HG03432 (cell line): Measurements from ENCODE around the gene MYOM1.
"Not testable (repeated sequence)": the region's sequence is repeated elsewhere in the genome, so short reads cannot be mapped to it uniquely, and the experiment has no call there.

ENCODE experiments used
- ATAC-seq: cut with Tn5 transposase; IDR thresholded peaks from one replicate; pipeline ENCODE4 v1.9.1; 2021; ENCODE audit warnings: mild to moderate bottlenecking, moderate library complexity; ENCODE audit not compliant: unreplicated experiment

MYOM1 gene

GRCh38 chr18:3093624-3094337 lies 126.0 kb downstream of the MYOM1 start:
- ATAC-seq, result no peak

- no peak for ATAC-seq
Observed at GRCh38 chr18:3092727-3093126, 127.0 kb downstream of the MYOM1 start.

DNA sequence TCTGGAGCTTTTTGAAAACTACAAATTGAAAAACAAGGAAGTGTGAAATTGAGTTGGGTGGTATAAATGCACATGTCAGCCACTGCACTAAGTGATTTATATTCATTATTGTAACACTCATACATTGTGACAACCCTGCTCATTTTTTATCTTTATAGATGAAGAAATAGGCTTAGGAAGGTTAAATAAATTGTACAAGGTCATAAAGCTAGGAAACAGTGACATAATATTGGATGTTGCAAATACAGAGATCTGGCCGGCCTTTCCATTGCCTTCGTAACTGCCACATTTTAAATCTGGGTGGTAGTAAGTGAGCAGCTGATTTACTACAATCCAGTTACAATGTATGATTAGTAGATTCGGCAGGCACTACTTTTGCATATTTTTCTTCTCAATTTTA lies 130.2 kb downstream of the MYOM1 start:
- ATAC-seq, result no peak

GRCh38 chr18:3088449-3088848 lies 131.3 kb downstream of the MYOM1 start:
- no peak for ATAC-seq

DNA sequence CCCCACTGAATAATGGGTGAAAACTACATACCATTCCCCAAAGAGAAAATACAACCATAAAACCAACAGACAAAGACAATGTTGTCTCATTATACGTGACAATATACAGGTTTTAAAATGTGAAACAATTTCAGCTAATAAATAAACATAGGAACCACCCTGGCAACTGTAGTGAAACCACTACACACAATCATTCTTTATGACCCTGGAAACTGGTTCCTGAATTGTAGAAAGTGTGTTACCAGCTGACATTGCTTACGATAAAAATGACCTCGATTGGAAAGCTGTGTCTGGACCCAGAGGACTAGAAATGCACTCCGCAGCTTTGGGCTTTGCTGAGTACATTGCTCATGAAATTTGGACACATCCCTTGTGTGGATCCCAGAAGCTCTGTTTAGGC lies 132.9 kb downstream of the MYOM1 start:
- ATAC-seq, result no peak

DNA sequence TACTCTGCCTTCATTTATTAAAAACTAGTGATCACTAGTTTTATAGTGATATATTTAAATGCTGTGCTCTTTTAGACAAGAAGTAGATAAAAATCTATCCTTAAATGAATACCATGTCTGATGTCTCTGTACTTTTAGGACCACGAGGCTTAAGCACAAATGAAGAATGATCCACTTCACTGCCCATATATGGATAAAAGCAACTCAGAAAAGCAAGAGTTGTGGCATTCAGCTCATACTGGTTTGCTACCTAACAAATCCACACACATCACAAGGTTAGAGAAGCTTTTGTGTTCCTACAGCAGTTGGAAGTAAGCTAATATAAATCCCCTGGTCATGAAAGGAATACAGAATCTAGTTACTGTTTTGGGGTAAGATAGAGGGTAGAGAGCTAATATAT lies 134.2 kb downstream of the MYOM1 start:
- no peak for ATAC-seq

DNA sequence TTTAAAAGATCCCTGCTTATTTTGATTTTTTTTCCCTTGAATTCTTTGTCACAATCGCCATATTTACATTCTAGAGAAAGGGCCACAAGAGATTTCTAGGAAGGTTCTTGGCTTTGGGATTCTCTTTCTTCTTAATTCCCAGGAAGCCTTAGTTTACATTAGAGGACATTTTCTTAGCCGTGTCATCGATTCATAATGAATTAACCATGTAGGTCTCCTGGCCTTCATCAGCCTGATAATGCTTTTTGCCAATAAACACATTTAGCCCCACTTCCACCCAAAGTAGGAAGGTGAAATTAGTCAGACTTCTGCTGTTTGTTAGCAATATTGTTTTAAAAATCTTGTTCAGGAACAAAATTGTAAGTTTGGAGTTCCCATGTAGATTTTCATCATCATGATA lies 135.6 kb downstream of the MYOM1 start:
- ATAC-seq, result no peak

- no peak for ATAC-seq
Observed at GRCh38 chr18:3083766-3084165, 136.0 kb downstream of the MYOM1 start.

DNA sequence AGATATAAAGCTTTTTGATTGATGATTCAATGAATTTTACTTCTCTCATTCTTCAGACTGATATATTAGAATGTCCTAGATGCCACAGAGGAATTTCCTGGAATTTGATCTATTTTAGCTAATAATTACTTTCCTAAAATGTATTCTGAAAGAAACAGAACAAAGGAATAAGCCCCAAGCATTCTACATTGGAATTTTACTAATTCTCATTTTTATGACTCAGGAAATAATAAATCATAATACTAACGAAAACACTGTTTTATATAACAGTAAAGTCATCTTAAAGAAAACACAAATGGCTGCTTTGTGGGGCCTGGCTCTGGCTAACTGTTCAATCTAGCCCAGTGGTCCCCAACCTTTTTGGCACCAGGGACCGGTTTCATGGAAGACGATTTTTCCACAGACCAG lies 138.2 kb downstream of the MYOM1 start:
- no peak for ATAC-seq

DNA sequence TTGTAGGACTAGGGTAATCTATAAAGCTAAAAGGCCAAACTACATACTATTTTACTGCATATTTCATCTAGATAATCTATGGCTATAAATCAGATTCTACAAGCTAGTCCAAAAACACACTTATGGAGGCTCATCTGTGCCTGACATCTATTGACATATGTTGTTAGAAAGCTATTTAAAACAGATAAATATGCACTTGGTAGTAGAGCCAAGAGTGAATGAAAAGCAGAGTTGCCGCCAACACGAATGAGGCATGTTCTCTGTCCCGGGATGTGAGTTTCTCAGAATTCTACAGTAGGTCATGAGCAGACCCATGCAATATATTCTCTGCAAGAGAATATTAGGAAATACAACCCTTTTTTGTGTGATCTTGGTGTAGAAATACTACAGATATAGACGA lies 140.1 kb downstream of the MYOM1 start:
- no peak for ATAC-seq

GRCh38 chr18:3075491-3075890 lies 144.3 kb downstream of the MYOM1 start:
- no peak for ATAC-seq

GRCh38 chr18:3074087-3074486 lies 145.7 kb downstream of the MYOM1 start:
- no peak for ATAC-seq

DNA sequence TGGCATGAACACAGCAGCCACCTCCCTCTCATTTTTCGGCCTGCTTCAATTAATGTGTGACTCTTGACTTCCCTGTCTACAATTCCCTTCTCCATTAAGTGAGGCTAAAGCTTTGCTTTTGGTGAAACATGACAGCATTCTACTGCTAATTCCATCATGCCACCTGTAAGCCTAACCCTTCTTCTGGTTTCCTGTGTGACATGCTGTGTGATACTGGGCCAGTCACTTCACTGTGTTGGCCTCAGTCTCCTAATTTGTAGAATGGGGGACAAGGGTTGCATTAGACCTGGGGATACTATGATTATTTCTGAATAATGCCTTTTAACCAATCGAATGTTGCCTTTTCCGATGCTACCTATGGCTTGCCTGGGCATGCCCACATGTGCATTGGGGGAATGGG lies 146.4 kb downstream of the MYOM1 start:
- ATAC-seq, result not testable (repeated sequence)

DNA sequence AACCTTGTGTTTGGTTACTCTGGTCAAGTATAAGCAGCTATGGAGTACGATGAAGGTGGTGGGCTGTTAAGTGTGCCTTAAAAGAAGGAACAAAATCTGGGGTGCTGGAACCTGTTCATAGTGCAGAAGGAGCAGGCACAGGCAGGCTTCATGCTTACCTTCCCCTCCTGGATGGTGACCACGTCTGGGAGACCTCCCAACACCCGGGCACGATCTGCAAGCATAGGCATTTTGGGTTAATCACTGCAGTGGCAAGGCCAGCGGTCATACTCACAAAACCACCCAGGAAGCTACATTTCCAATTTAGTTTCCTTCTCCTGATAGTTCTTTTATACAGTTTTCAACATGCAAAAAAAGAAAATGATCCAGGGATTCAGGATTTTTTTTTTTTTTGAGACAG lies 148.1 kb downstream of the MYOM1 start:
- ATAC-seq, result no peak

GRCh38 chr18:3069671-3070433 lies 149.9 kb downstream of the MYOM1 start:
- ATAC-seq, result no peak

DNA sequence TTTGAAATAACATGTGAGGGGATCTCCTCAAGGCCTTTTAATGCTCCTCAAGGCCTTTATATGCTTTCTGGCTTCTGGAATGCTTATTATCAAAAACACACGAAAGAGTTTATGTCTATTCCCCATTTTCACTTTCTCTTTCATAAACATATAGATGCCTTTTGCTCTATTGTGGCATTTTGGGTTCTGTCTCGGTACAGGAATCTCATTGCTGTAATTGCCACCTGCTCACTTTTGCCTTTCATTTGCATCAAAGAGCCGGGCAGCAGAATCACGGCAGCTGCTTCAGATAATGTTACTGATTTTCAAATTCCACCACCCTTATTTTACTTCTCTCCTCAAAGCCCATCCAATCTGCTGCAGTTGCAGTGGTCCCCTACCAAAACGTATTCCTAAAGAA lies 152.0 kb downstream of the MYOM1 start:
- ATAC-seq, result no peak

DNA sequence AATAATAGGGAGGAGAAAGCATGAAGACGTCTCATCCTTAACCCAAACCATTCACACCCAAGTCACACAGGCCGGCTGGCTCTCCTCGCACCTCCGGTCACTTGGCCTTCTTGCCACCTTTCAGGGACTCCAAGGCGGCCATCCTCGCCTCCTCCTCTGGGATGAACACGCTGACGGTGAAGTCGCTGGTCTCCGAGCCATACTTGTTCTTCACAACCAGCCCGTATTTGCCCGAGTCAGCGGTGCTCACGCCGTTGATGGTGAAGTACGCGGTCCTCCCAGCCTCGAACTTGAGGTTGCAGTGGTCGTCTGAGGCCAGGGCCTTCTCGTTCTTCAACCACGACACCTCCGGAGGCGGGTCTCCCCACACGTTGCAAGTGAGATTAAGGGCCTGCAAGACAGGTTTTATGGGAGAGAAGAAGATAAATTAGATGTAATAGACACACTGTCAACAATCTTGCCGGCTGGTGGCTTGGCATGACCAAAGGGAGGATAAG lies 152.6 kb downstream of the MYOM1 start:
- no peak for ATAC-seq

DNA sequence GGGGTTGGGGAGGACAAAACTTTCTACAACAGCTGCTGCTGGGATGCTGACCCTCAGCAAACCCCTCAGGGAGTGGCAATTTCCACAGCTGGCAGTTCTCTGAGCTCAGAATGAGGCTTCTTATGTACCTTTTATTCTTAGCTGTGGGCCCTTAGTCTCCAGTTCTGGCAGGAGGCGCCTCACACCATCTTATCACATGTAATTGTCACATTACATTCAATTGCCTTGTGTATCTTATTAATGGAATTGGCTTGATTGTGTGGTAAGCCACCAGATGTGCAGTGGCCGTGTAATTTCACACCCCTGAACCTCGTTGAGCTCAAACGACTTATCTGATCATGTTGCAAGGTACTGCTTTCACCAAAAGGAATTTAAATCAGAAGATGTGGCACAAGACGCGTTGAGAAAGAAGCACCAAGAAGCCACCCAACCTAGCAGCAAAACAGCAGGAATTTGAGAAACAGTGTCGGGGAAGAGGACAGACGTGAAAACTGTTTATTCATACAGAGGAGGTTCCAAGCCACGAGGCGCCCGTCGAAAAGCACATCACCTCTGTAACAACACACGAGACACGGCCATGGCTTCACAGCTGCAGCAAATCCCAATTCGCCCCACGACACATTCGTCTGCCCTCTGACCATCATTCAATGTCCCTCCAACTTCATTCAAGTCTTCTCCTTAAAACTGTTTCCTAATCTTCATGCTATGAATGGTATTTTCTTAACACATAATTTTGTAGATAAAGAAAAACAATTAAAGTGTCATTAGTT lies 153.2 kb downstream of the MYOM1 start:
- no peak for ATAC-seq

DNA sequence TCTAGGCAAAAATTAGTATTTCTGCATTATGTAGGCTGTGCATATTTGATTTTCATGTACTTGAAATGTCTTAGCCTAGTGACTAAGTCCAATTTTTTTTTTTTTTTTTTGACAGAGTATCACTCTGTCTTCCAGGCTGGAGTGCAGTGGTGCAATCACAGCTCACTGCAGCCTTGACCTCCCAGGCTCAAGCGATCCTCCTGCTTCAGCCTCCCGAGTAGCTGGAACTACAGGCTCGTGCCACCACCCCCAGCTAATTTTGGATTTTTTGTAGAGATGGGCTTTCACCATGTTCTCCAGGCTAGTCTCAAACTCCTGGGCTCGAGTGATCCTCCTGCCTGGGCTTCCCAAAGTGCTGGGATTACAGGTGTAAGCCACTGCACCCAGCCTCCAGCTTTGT lies 156.0 kb downstream of the MYOM1 start:
- not testable (repeated sequence) for ATAC-seq

DNA sequence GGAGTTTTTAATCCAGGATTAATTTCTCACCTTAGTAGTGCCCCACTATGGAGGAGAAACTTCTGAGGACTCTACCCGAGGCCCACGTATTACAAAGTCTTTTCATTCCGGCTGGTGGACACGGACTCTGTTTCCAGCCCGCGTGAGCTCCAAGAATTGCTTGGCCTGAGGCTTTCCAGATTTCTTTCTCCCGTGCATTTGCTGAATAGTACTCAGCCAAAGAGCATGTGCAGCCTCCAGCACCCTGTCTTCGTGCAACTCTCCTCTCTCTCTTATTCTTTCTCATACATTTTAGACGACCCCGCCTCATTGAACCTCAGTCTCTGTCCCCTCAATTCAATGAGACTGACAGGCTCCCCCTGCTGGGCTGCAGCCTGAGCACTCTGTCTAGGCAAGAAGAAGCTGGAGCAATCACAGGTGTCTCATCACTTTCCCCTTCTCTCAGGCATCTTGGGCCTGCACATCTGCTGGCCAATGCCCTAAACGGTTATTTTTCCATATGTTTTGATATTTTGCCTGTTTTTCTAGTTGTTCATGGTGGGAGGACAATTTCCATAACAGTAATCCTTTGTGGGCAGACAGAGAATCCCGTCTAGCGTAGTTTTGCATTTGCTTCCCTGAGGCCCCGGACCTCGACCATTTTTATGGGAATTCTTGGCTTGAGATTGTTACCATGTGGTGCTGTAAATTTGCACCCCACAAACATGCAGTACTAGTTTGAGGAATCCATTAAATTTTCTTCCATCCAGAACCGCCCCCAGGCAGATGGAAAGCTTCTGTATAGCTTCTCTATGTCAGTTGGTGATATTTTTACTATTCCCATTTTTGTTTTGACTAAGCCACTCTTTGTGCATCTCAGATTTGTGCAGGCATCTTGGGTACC lies 156.7 kb downstream of the MYOM1 start:
- ATAC-seq, result no peak
